GM18873 (cell line): ENCODE results near the gene WNT9B.

Experiments
- ATAC-seq: cut with Tn5 transposase; IDR thresholded peaks from one replicate; pipeline ENCODE4 v1.9.1; 2021; ENCODE audit warnings: mild to moderate bottlenecking, moderate library complexity, moderate number of reproducible peaks; ENCODE audit not compliant: unreplicated experiment, low FRiP score

WNT9B gene

GRCh38 chr17:46851029-46851741 is at the start of gene WNT9B:
TSS of gene WNT9B (plus strand) at chr17:46851583. CDS start at chr17:46851639, 56 bp downstream.
- ATAC-seq, result no peak

- no peak for ATAC-seq
Observed at GRCh38 chr17:46802800-46803199, 48.6 kb upstream of the WNT9B start.

- ATAC-seq, result no peak
Observed at GRCh38 chr17:46803544-46803943, 47.8 kb upstream of the WNT9B start.

GRCh38 chr17:46805771-46806170 is 45.6 kb upstream of the WNT9B start:
- ATAC-seq, result no peak

- ATAC-seq, result no peak
Observed at GRCh38 chr17:46809110-46809571, 42.2 kb upstream of the WNT9B start.

GRCh38 chr17:46810837-46811236 is 40.5 kb upstream of the WNT9B start:
- no peak for ATAC-seq

GRCh38 chr17:46811978-46812583 is 39.3 kb upstream of the WNT9B start:
- ATAC-seq, result no peak

GRCh38 chr17:46812624-46813318 is 38.6 kb upstream of the WNT9B start:
- ATAC-seq, result no peak

- no peak for ATAC-seq
Observed at GRCh38 chr17:46813920-46814319, 37.5 kb upstream of the WNT9B start.

- no peak for ATAC-seq
Observed at GRCh38 chr17:46814446-46814845, 36.9 kb upstream of the WNT9B start.

GRCh38 chr17:46815474-46816353 is 35.7 kb upstream of the WNT9B start:
- ATAC-seq, result no peak

GRCh38 chr17:46817151-46817900 is 34.1 kb upstream of the WNT9B start:
- ATAC-seq, result no peak

- ATAC-seq, result no peak
Observed at GRCh38 chr17:46817901-46818209, 33.5 kb upstream of the WNT9B start.

- no peak for ATAC-seq
Observed at GRCh38 chr17:46818316-46818928, 33.0 kb upstream of the WNT9B start, which contains the start of gene WNT3. TSS of gene WNT3 (minus strand) at chr17:46818692. CDS start at chr17:46818597, 95 bp downstream.

- no peak for ATAC-seq
Observed at GRCh38 chr17:46818929-46819859, 32.2 kb upstream of the WNT9B start.

GRCh38 chr17:46819906-46820351 is 31.5 kb upstream of the WNT9B start:
- no peak for ATAC-seq

GRCh38 chr17:46820592-46821450 is 30.6 kb upstream of the WNT9B start:
- ATAC-seq, result no peak
